ENCODE results near the gene TBCD.
"Not testable (repeated sequence)": the region's sequence is repeated elsewhere in the genome, so short reads cannot be mapped to it uniquely, and the experiment has no call there.

The TBCD gene

GRCh38 chr17:82767041-82767754, 15.3 kb downstream of the TBCD start:
- DNase-seq, result peak; percentile 50 to 60

- DNase-seq, result no peak
Observed at GRCh38 chr17:82769041-82769440, 17.2 kb downstream of the TBCD start.

GRCh38 chr17:82772026-82772425, 20.2 kb downstream of the TBCD start:
- no peak for DNase-seq

GRCh38 chr17:82774456-82774855, 22.6 kb downstream of the TBCD start:
- DNase-seq, result not testable (repeated sequence)

GRCh38 chr17:82775001-82775823, 23.3 kb downstream of the TBCD start:
- peak; percentile 46 to 59 for DNase-seq

GRCh38 chr17:82776454-82776853, 24.6 kb downstream of the TBCD start:
- DNase-seq, result no peak

- not testable (repeated sequence) for DNase-seq
Observed at GRCh38 chr17:82777778-82778375, 26.0 kb downstream of the TBCD start.

- DNase-seq, result no peak
Observed at GRCh38 chr17:82779541-82779940, 27.7 kb downstream of the TBCD start.

GRCh38 chr17:82780195-82780594, 28.3 kb downstream of the TBCD start:
- no peak for DNase-seq

GRCh38 chr17:82780971-82781893, 29.4 kb downstream of the TBCD start:
- DNase-seq, result no peak

- DNase-seq, result peak; percentile 83 to 86
Observed at GRCh38 chr17:82781894-82782274, 30.0 kb downstream of the TBCD start.

- no peak for DNase-seq
Observed at GRCh38 chr17:82782657-82783207, 30.9 kb downstream of the TBCD start.

GRCh38 chr17:82783498-82783897, 31.6 kb downstream of the TBCD start:
- DNase-seq, result no peak

GRCh38 chr17:82785581-82785980, 33.7 kb downstream of the TBCD start:
- not testable (repeated sequence) for DNase-seq

GRCh38 chr17:82786427-82786826, 34.6 kb downstream of the TBCD start:
- DNase-seq, result no peak

- DNase-seq, result no peak
Observed at GRCh38 chr17:82787081-82787848, 35.4 kb downstream of the TBCD start.

- no peak for DNase-seq
Observed at GRCh38 chr17:82788206-82789001, 36.5 kb downstream of the TBCD start.

- no peak for DNase-seq
Observed at GRCh38 chr17:82789051-82789592, 37.3 kb downstream of the TBCD start.

GRCh38 chr17:82789806-82790205, 37.9 kb downstream of the TBCD start:
- DNase-seq, result no peak

GRCh38 chr17:82790391-82790790, 38.5 kb downstream of the TBCD start:
- DNase-seq, result no peak

Measured in stimulated activated CD4-positive, alpha-beta T cell treated with anti-CD3 and anti-CD28 coated beads, Interleukin-2, amount 100 ng/mL, for 24 hours (primary cell).